Lower leg skin (tissue), 3 donors: ENCODE measurements around the gene KRTAP5-1.

Source experiments
- CTCF ChIP-seq, 3 donors: fragments of 450-650 bp; IDR thresholded peaks; one replicate each; pipeline ENCODE4 v1.5.1; 2016; ENCODE audit warnings: antibody characterized with exemption in 3 of 3, mild to moderate bottlenecking in 3 of 3, moderate library complexity in 2 of 3
- POLR2A ChIP-seq, 2 donors: fragments of 450-650 bp; IDR thresholded peaks; one replicate each; pipeline ENCODE4 v1.6.1; 2016 to 2017; ENCODE audit warnings: antibody characterized with exemption in 2 of 2, mild to moderate bottlenecking in 1 of 2, moderate library complexity in 1 of 2

- TF ChIP-seq CTCF (IDR thresholded peaks at IDR 0.05) (no peak), POLR2A (IDR thresholded peaks at IDR 0.05) (no peak)
Measured at GRCh38 chr11:1545432-1545831, 39.7 kb downstream of the KRTAP5-1 start.
